H1 (cell line): ENCODE measurements around the gene DNAJC28. TPM values are rescaled to one million over a fixed set of nuclear protein-coding genes. Genes with fewer than 3 reads are reported as not detected.

Experiments
- CTCF ChIA-PET: fragments of 300-600 bp; sonication (Branson Sonifier 250); formaldehyde crosslinking; loops from one replicate; lab custom pipeline; 2021; ENCODE audit not compliant: partially characterized antibody; lab: Charles Lee
- POLR2A ChIA-PET: fragments of 300-600 bp; sonication (Branson Sonifier 250); formaldehyde crosslinking; loops from one replicate; lab custom pipeline; 2021; ENCODE audit warnings: inconsistent platforms; ENCODE audit not compliant: partially characterized antibody; lab: Charles Lee
- DNase-seq, 2 experiments: peaks; one replicate each; pipeline versions ENCODE4 v3.0.0 to v3.0.0-alpha.2; 2010 to 2022; ENCODE audit warnings: low spot score in 2 of 2, low read depth in 1 of 2, mixed read lengths in 1 of 2
- FAIRE-seq: peaks from 2 replicates; lab custom pipeline; 2011; peaks lifted over from hg19 to GRCh38; lab: Jason Lieb, UNC
- H2AFZ ChIP-seq: 2 replicates; pipeline ENCODE4 v1.8.1; 2012; ENCODE audit warnings: low read length, inconsistent platforms
- H2AK5ac ChIP-seq: 2 replicates; pipeline ENCODE4 v1.6.1; 2013; ENCODE audit warnings: low read depth, low read length
- H2BK120ac ChIP-seq: replicated peaks from 2 replicates; pipeline ENCODE3; 2013; ENCODE audit warnings: low read depth, low read length, inconsistent platforms
- H2BK12ac ChIP-seq: 2 replicates; pipeline ENCODE4 v1.6.1; 2013; ENCODE audit warnings: low read depth, low read length
- H2BK15ac ChIP-seq: 2 replicates; pipeline ENCODE4 v1.6.1; 2013; ENCODE audit warnings: low read length
- H2BK20ac ChIP-seq: 2 replicates; pipeline ENCODE4 v1.6.1; 2013; ENCODE audit warnings: low read length
- H2BK5ac ChIP-seq: 2 replicates; pipeline ENCODE4 v1.6.1; 2013; ENCODE audit warnings: low read depth, low read length
- H3K14ac ChIP-seq: 2 replicates; pipeline ENCODE4 v1.6.1; 2013; ENCODE audit warnings: inconsistent platforms; ENCODE audit not compliant: insufficient read length
- H3K18ac ChIP-seq: 2 replicates; pipeline ENCODE4 v1.6.1; 2013; ENCODE audit warnings: low read length; ENCODE audit errors: extremely low read depth
- H3K23ac ChIP-seq: 2 replicates; pipeline ENCODE4 v1.6.1; 2013; ENCODE audit warnings: inconsistent platforms; ENCODE audit not compliant: insufficient read length
- H3K23me2 ChIP-seq: 2 replicates; pipeline ENCODE4 v1.6.1; 2013; ENCODE audit warnings: low read depth, low read length
- H3K27ac ChIP-seq: 2 replicates; pipeline ENCODE4 v1.6.1; 2011; ENCODE audit warnings: low read depth, low read length, inconsistent platforms
- H3K27me3 ChIP-seq, 4 experiments: replicated peaks in 1 of 4; 1 replicate in 1 of 4; 2 replicates in 3 of 4; pipeline versions ENCODE4 v1.6.1 to v1.8.1; 2011 to 2013; ENCODE audit warnings: low read length in 3 of 4, mild to moderate bottlenecking in 3 of 4, inconsistent platforms in 2 of 4, mixed read lengths in 2 of 4, moderate library complexity in 1 of 4; ENCODE audit not compliant: control insufficient read depth in 3 of 4, insufficient read depth in 3 of 4; ENCODE audit errors: extremely low read depth in 1 of 4
- H3K36me3 ChIP-seq, 4 experiments: 2 replicates each; pipeline versions ENCODE4 v1.6.1 to v1.8.1; 2011 to 2013; ENCODE audit warnings: mild to moderate bottlenecking in 4 of 4, low read length in 3 of 4, moderate library complexity in 2 of 4, control low read depth in 1 of 4, inconsistent platforms in 1 of 4; ENCODE audit not compliant: insufficient read depth in 4 of 4, control insufficient read depth in 2 of 4
- H3K4ac ChIP-seq: replicated peaks from 2 replicates; pipeline ENCODE3; 2013; ENCODE audit warnings: low read length, low read depth, mixed read lengths, inconsistent platforms; ENCODE audit not compliant: insufficient read length
- H3K4me1 ChIP-seq, 4 experiments: replicated peaks in 1 of 4; 1 replicate in 1 of 4; 2 replicates in 3 of 4; pipeline versions ENCODE4 v1.6.1 to v1.8.1; 2011 to 2013; ENCODE audit warnings: low read length in 3 of 4, inconsistent platforms in 2 of 4, mixed read lengths in 1 of 4; ENCODE audit not compliant: insufficient read depth in 4 of 4, control insufficient read depth in 3 of 4
- H3K4me2 ChIP-seq, 2 experiments: 2 replicates each; pipeline versions ENCODE4 v1.6.1 to v1.8.1; 2011 to 2013; ENCODE audit warnings: low read depth in 2 of 2, low read length in 2 of 2, control low read depth in 1 of 2, inconsistent platforms in 1 of 2, mild to moderate bottlenecking in 1 of 2; ENCODE audit not compliant: insufficient read depth in 1 of 2
- H3K4me3 ChIP-seq, 4 experiments: fragments of 200-600, 300-600 bp in 1 of 4; sonication (generic), shearing (Covaris generic), sonication (Bioruptor Twin) in 1 of 4; 2 replicates each; pipeline versions ENCODE4 v1.5.1 to v1.8.1; 2011 to 2016; ENCODE audit warnings: low read length in 4 of 4, low read depth in 3 of 4, control low read depth in 2 of 4, inconsistent platforms in 2 of 4, mild to moderate bottlenecking in 2 of 4, mixed read lengths in 1 of 4, moderate library complexity in 1 of 4; ENCODE audit not compliant: insufficient read depth in 2 of 4; ENCODE audit errors: extremely low read depth in 1 of 4
- H3K56ac ChIP-seq: replicated peaks from 2 replicates; pipeline ENCODE3; 2013; ENCODE audit warnings: low read depth, mild to moderate bottlenecking, mixed read lengths, low read length, inconsistent platforms; ENCODE audit not compliant: insufficient read length
- H3K79me1 ChIP-seq: 2 replicates; pipeline ENCODE4 v1.6.1; 2013; ENCODE audit warnings: low read depth, low read length, control low read depth
- H3K79me2 ChIP-seq, 2 experiments: 2 replicates each; pipeline versions ENCODE4 v1.6.1 to v1.8.1; 2012 to 2013; ENCODE audit warnings: low read length in 2 of 2, mild to moderate bottlenecking in 2 of 2, inconsistent platforms in 1 of 2; ENCODE audit not compliant: insufficient read depth in 2 of 2, control insufficient read depth in 1 of 2
- H3K9ac ChIP-seq, 4 experiments: replicated peaks in 1 of 4; 1 replicate in 1 of 4; 2 replicates in 3 of 4; pipeline versions ENCODE4 v1.6.1 to v1.8.1; 2011 to 2013; ENCODE audit warnings: low read depth in 3 of 4, low read length in 3 of 4, control low read depth in 2 of 4, mild to moderate bottlenecking in 2 of 4, moderate library complexity in 2 of 4, inconsistent platforms in 1 of 4; ENCODE audit errors: extremely low read depth in 1 of 4
- H3K9me3 ChIP-seq, 2 experiments: 2 replicates each; pipeline versions ENCODE4 v1.6.1 to v1.8.1; 2012 to 2013; ENCODE audit warnings: mild to moderate bottlenecking in 2 of 2, moderate library complexity in 2 of 2, control low read depth in 1 of 2, inconsistent platforms in 1 of 2, low read depth in 1 of 2, low read length in 1 of 2, mixed read lengths in 1 of 2; ENCODE audit not compliant: insufficient read depth in 2 of 2
- H4K20me1 ChIP-seq, 2 experiments: replicated peaks in 1 of 2; 2 replicates each; pipeline versions ENCODE3 to v1.8.1; 2011 to 2013; ENCODE audit warnings: inconsistent platforms in 2 of 2, low read length in 2 of 2, mild to moderate bottlenecking in 1 of 2; ENCODE audit not compliant: insufficient read depth in 2 of 2, control insufficient read depth in 1 of 2
- H4K5ac ChIP-seq: 2 replicates; pipeline ENCODE4 v1.6.1; 2013; ENCODE audit warnings: low read length, low read depth, mixed read lengths, inconsistent platforms; ENCODE audit not compliant: insufficient read length
- H4K8ac ChIP-seq: 2 replicates; pipeline ENCODE4 v1.8.0; 2013; ENCODE audit warnings: mild to moderate bottlenecking, moderate library complexity, low read length, inconsistent platforms; ENCODE audit not compliant: insufficient read depth; ENCODE audit errors: extremely low read depth
- H4K91ac ChIP-seq: replicated peaks from 2 replicates; pipeline ENCODE3; 2013; ENCODE audit warnings: low read length, mixed read lengths, inconsistent platforms; ENCODE audit not compliant: insufficient read length
- CBX8 ChIP-seq: fragments of 300-800, 300-1000 bp; sonication (generic); IDR thresholded peaks from 2 replicates; pipeline ENCODE4 v1.7.1; 2016; ENCODE audit warnings: low read depth, low read length, borderline replicate concordance
- HDAC2 ChIP-seq, 2 experiments: fragments of 300-600 bp in 1 of 2; sonication (generic) in 1 of 2; IDR thresholded peaks; 2 replicates each; pipeline ENCODE4 v1.6.1; 2011 to 2012; ENCODE audit warnings: low read depth in 2 of 2, low read length in 2 of 2, mild to moderate bottlenecking in 2 of 2, moderate library complexity in 2 of 2, borderline replicate concordance in 1 of 2, inconsistent platforms in 1 of 2
- KDM1A ChIP-seq: fragments of 200-600, 300-600 bp; sonication (generic); IDR thresholded peaks from 2 replicates; pipeline ENCODE4 v1.7.1; 2016; ENCODE audit warnings: mild to moderate bottlenecking, low read length, borderline replicate concordance
- NRF1 ChIP-seq: IDR thresholded peaks from 2 replicates; pipeline ENCODE4 v1.6.1; 2011; ENCODE audit warnings: mild to moderate bottlenecking, low read depth, low read length, improper control_type of control experiment
- SP2 ChIP-seq: IDR thresholded peaks from 2 replicates; pipeline ENCODE4 v1.6.1; 2012; ENCODE audit warnings: mild to moderate bottlenecking, low read length, inconsistent platforms
- TEAD4 ChIP-seq: IDR thresholded peaks from 2 replicates; pipeline ENCODE4 v1.6.1; 2012; ENCODE audit warnings: low read depth, low read length, inconsistent platforms, mixed read lengths
- WGBS, 2 experiments: shearing (Covaris generic) in 1 of 2; methylation state at CpG; one replicate each; pipeline versions ENCODE4 v1.1.6 to v1.1.7; 2013 to 2015; ENCODE audit warnings: low lambda C conversion rate in 2 of 2, mixed read lengths in 2 of 2, inconsistent platforms in 1 of 2, low coverage in 1 of 2, missing lambda C conversion rate in 1 of 2; ENCODE audit not compliant: insufficient replicate concordance in 2 of 2, insufficient coverage in 1 of 2, insufficient read length in 1 of 2; ENCODE audit errors: extremely low coverage in 1 of 2, missing lambda C conversion rate in 1 of 2; 5-methylcytosine and 5-hydroxymethylcytosine counted together
- polyA plus RNA-seq, 7 experiments: library from polyadenylated mRNA; depleted of rRNA in 3 of 7; stranded (reverse) in 5 of 7; unstranded in 2 of 7; fragments of >200 nt in 5 of 7; fragments of 200-250 nt in 2 of 7; gene quantifications; 1 replicate in 5 of 7; 2 replicates in 1 of 7; 4 replicates in 1 of 7; pipeline versions ENCODE4 v1.2.1 to v1.2.3, GENCODE V29; 2011 to 2013; ENCODE audit warnings: missing spikeins in 2 of 7, mixed read lengths in 2 of 7
- total RNA-seq: library from RNA; stranded (reverse); fragmentation: NEBNext Ultra II Directional; extraction: Animal tissue kit (Norgen Biotek cat#: 25700); gene quantifications from 2 replicates; pipeline ENCODE4 v1.2.1, GENCODE V29; 2021

Gene DNAJC28
- total and polyA plus RNA-seq, 2 of the 8 experiments (the other 6 are each of a cell fraction or from before 2014, with no cell fraction given): 0.97 to 4.3 TPM

- no peak overlapping the region for H2AK5ac ChIP-seq
- DNase-seq (no peak), FAIRE-seq (no peak)
- ChIA-PET CTCF (no interaction called here), POLR2A (interaction anchor here (0.9 to 3.3 kb wide), 6 partner anchors 8 to 103 kb away, joined by 3 to 23 read pairs (median 3); no protein-coding TSS in a partner anchor)
- no peaks in the 10 kb centered on the region for H3K79me2 ChIP-seq
- no peaks in the 10 kb centered on the region for H3K4me1 ChIP-seq
- no peak overlapping the region for H3K9ac ChIP-seq
- 90% methylated on average over 5 of the region's 5 CpGs; no CpG with 5 or more reads in 1 of the 2 experiments for WGBS, 2 experiments
- H3K23me2 ChIP-seq: no peaks in the 10 kb centered on the region
- no peak overlapping the region for H3K4me3 ChIP-seq
- H3K36me3 ChIP-seq: peaks cover 13 to 86% (median 51%) of the 10 kb centered on the region in 4 experiments
- H3K79me1 ChIP-seq: no peaks in the 10 kb centered on the region; the same call in 1 of the 2 replicates
- H4K91ac ChIP-seq: no peak overlapping the region
- no peak overlapping the region for H3K56ac ChIP-seq
- no peak overlapping the region for H4K8ac ChIP-seq
- no peak overlapping the region for H2BK5ac ChIP-seq
- no peak overlapping the region for H3K27ac ChIP-seq
- no peak for TF ChIP-seq TEAD4
- no peak for TF ChIP-seq CBX8
- no peak for TF ChIP-seq HDAC2 (IDR thresholded peaks at IDR 0.05; ENCODE audit: borderline replicate concordance in 1 of 2, low read depth in 2 of 2, low read length in 2 of 2)
- TF ChIP-seq SP2: no peak
- TF ChIP-seq NRF1: no peak
- no peak for TF ChIP-seq KDM1A
- no peak overlapping the region for H2BK15ac ChIP-seq
- no peak overlapping the region for H3K4ac ChIP-seq
- peaks cover 0 to 1% (median 0%) of the 10 kb centered on the region in 4 experiments; a peak in 1 of 7 replicates for H3K27me3 ChIP-seq
- H3K23ac ChIP-seq: no peak overlapping the region
- no peak overlapping the region for H2AFZ ChIP-seq
- no peak overlapping the region for H2BK20ac ChIP-seq
- H3K14ac ChIP-seq: no peak overlapping the region
- H2BK120ac ChIP-seq: no peak overlapping the region
- H2BK12ac ChIP-seq: no peak overlapping the region
- no peak overlapping the region for H3K4me2 ChIP-seq
- no peak overlapping the region for H3K18ac ChIP-seq
- no peak overlapping the region for H4K5ac ChIP-seq
- H4K20me1 ChIP-seq: no peaks in the 10 kb centered on the region
- no peaks in the 10 kb centered on the region for H3K9me3 ChIP-seq
Observed at GRCh38 chr21:33522297-33522952, 30.9 kb upstream of the DNAJC28 start.
